GM12878 (cell line): ENCODE data around the gene ROPN1B.

ENCODE experiments used
- CEBPB ChIP-seq, 2 experiments: fragments of 150-350 bp in 1 of 2; IDR thresholded peaks; 2 replicates each; pipeline ENCODE4 v1.6.1; 2012 to 2014; ENCODE audit warnings: low read depth in 2 of 2, low read length in 2 of 2, borderline replicate concordance in 1 of 2, inconsistent platforms in 1 of 2
- EGR1 ChIP-seq, 2 experiments: IDR thresholded peaks; 1 replicate in 1 of 2; 2 replicates in 1 of 2; pipeline ENCODE4 v1.6.1; 2011 to 2012; ENCODE audit warnings: low read depth in 2 of 2, low read length in 2 of 2, borderline replicate concordance in 1 of 2, mild to moderate bottlenecking in 1 of 2, moderate library complexity in 1 of 2
- ESRRA ChIP-seq: IDR thresholded peaks from 2 replicates; pipeline ENCODE4 v1.6.1; 2012; ENCODE audit warnings: mild to moderate bottlenecking, low read length, improper control_type of control experiment
- EZH2 ChIP-seq: IDR thresholded peaks from 2 replicates; pipeline ENCODE4 v1.6.1; 2012; ENCODE audit warnings: low read depth, mild to moderate bottlenecking, control low read depth, inconsistent platforms, low read length, borderline replicate concordance; ENCODE audit not compliant: control insufficient read depth
- FOXK2 ChIP-seq: fragments of 450-650 bp; IDR thresholded peaks from 2 replicates; pipeline ENCODE4 v1.6.1; 2017; ENCODE audit warnings: mild to moderate bottlenecking, moderate library complexity
- KAT2A ChIP-seq: conservative IDR thresholded peaks from 2 replicates; pipeline ENCODE4 v1.6.1; 2011; ENCODE audit warnings: low read depth, low read length; ENCODE audit not compliant: control insufficient read depth
- NFYB ChIP-seq: IDR thresholded peaks from 2 replicates; pipeline ENCODE4 v1.6.1; 2011; ENCODE audit warnings: low read depth, mild to moderate bottlenecking, low read length, improper control_type of control experiment, moderate library complexity; ENCODE audit not compliant: insufficient read depth
- PAX5 ChIP-seq: IDR thresholded peaks from 2 replicates; pipeline ENCODE4 v1.6.1; 2011; ENCODE audit warnings: low read depth, low read length, borderline replicate concordance
- POLR2A ChIP-seq: IDR thresholded peaks from 2 replicates; pipeline ENCODE4 v1.6.1; 2011; ENCODE audit warnings: low read depth, mild to moderate bottlenecking, low read length
- TAF1 ChIP-seq: IDR thresholded peaks from 2 replicates; pipeline ENCODE4 v1.6.1; 2011; ENCODE audit warnings: mild to moderate bottlenecking, low read depth, low read length, borderline replicate concordance
- TF ChIP-seq, protein P1 (sequence below): fragments of 450-650 bp; IDR thresholded peaks from 2 replicates; pipeline ENCODE4 v1.6.1; 2017; ENCODE audit warnings: borderline replicate concordance
- TF ChIP-seq, protein P2 (sequence below), 3 experiments: IDR thresholded peaks in 2 of 3; conservative IDR thresholded peaks in 1 of 3; 2 replicates each; pipeline ENCODE4 v1.5.1; 2011; ENCODE audit warnings: low read depth in 3 of 3, low read length in 3 of 3, mild to moderate bottlenecking in 3 of 3, control low read depth in 2 of 3, moderate library complexity in 2 of 3, inconsistent platforms in 1 of 3, mixed read lengths in 1 of 3; ENCODE audit not compliant: control insufficient read depth in 2 of 3, insufficient read depth in 1 of 3; ENCODE audit errors: extremely low read depth in 1 of 3
- TF ChIP-seq, protein P3 (sequence below): fragments of 450-650 bp; formaldehyde crosslinking; IDR thresholded peaks from 2 replicates; pipeline ENCODE4 v1.4.0; 2022; ENCODE audit warnings: mild to moderate bottlenecking, moderate library complexity

DNA sequence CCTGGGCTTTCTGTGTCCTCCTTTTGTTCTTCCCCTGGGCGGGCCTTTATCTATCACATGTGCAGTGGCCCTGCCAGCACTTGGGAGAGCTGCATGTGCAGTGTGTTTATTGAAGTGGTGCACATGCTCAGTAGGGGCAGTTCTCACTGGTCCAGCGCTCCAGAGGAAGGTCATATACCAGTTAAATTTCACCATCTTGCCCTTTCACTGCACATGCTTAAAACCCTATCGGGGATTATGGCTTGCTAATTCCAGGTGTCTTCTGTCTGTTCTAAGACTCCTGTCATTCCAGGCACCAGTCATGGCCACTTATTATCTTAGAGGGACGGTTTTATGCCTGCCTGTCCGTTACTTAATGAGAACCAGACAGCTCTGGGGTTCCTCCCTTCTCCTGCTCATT, 52.2 kb downstream of the ROPN1B start:
- TF ChIP-seq, protein P1, sequence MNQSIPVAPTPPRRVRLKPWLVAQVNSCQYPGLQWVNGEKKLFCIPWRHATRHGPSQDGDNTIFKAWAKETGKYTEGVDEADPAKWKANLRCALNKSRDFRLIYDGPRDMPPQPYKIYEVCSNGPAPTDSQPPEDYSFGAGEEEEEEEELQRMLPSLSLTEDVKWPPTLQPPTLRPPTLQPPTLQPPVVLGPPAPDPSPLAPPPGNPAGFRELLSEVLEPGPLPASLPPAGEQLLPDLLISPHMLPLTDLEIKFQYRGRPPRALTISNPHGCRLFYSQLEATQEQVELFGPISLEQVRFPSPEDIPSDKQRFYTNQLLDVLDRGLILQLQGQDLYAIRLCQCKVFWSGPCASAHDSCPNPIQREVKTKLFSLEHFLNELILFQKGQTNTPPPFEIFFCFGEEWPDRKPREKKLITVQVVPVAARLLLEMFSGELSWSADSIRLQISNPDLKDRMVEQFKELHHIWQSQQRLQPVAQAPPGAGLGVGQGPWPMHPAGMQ = no peak
- TF ChIP-seq NFYB (no peak), FOXK2 (no peak), KAT2A (no peak), POLR2A (no peak), EZH2 (no peak), TAF1 (no peak), ESRRA (no peak), PAX5 (no peak), EGR1 (IDR thresholded peaks at IDR 0.05; ENCODE audit: borderline replicate concordance in 1 of 2, low read depth in 2 of 2, low read length in 2 of 2) (no peak), CEBPB (IDR thresholded peaks at IDR 0.05; ENCODE audit: borderline replicate concordance in 1 of 2, low read depth in 2 of 2, low read length in 2 of 2) (no peak)
- TF ChIP-seq, protein P2, sequence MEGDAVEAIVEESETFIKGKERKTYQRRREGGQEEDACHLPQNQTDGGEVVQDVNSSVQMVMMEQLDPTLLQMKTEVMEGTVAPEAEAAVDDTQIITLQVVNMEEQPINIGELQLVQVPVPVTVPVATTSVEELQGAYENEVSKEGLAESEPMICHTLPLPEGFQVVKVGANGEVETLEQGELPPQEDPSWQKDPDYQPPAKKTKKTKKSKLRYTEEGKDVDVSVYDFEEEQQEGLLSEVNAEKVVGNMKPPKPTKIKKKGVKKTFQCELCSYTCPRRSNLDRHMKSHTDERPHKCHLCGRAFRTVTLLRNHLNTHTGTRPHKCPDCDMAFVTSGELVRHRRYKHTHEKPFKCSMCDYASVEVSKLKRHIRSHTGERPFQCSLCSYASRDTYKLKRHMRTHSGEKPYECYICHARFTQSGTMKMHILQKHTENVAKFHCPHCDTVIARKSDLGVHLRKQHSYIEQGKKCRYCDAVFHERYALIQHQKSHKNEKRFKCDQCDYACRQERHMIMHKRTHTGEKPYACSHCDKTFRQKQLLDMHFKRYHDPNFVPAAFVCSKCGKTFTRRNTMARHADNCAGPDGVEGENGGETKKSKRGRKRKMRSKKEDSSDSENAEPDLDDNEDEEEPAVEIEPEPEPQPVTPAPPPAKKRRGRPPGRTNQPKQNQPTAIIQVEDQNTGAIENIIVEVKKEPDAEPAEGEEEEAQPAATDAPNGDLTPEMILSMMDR (IDR thresholded peaks at IDR 0.05 in 2 of 3, conservative IDR thresholded peaks at IDR 0.05 in 1 of 3; ENCODE audit: control insufficient read depth in 2 of 3, extremely low read depth in 1 of 3, insufficient read depth in 1 of 3, low read depth in 3 of 3, low read length in 3 of 3) = no peak
- TF ChIP-seq, protein P3, sequence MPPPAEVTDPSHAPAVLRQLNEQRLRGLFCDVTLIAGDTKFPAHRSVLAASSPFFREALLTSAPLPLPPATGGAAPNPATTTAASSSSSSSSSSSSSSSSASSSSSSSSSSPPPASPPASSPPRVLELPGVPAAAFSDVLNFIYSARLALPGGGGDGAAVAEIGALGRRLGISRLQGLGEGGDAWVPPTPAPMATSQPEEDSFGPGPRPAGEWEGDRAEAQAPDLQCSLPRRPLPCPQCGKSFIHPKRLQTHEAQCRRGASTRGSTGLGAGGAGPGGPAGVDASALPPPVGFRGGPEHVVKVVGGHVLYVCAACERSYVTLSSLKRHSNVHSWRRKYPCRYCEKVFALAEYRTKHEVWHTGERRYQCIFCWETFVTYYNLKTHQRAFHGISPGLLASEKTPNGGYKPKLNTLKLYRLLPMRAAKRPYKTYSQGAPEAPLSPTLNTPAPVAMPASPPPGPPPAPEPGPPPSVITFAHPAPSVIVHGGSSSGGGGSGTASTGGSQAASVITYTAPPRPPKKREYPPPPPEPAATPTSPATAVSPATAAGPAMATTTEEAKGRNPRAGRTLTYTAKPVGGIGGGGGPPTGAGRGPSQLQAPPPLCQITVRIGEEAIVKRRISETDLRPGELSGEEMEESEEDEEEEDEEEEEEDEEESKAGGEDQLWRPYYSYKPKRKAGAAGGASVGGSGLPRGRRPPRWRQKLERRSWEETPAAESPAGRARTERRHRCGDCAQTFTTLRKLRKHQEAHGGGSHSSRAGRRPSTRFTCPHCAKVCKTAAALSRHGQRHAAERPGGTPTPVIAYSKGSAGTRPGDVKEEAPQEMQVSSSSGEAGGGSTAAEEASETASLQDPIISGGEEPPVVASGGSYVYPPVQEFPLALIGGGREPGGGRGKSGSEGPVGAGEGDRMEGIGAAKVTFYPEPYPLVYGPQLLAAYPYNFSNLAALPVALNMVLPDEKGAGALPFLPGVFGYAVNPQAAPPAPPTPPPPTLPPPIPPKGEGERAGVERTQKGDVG (CRISPR knock-in tag) = no peak
